NCI-H1105 (cell line): Measurements from ENCODE around the gene GNG12.

ENCODE experiments used
- DNase-seq: peaks from one replicate; lab custom pipeline; 2025; lab: John Stamatoyannopoulos, UW

The GNG12 gene

DNA sequence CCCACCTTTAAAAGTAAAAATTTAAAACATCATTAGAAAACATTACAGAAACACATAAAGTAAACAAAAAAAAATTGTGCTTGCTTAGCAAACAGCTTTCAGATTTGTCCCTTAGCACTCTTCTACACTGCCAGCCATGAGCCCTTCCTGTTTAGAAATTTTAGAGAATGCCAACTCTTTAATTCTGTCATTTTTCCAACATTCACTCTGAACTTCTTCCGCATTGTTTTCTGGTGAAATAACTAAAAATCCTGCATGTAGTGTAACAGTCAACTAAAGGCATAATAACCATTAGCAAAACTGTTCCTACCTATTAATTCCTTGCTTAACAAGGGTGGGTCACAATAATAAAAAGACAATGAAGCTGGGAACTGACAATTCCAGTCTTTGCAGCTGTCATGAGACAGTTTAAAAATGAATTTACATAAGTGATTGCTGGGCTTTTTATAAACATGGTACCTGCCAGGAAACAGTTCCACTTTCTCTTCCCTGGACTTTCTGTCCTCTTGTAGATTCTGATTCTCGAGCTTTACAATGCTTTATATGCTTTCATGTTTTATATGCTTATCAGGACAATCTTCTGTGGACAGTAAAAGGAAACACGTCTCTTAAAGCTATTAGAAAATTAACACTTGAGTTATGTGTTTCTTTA is 19.0 kb downstream of the GNG12 start:
- no peak for DNase-seq

DNA sequence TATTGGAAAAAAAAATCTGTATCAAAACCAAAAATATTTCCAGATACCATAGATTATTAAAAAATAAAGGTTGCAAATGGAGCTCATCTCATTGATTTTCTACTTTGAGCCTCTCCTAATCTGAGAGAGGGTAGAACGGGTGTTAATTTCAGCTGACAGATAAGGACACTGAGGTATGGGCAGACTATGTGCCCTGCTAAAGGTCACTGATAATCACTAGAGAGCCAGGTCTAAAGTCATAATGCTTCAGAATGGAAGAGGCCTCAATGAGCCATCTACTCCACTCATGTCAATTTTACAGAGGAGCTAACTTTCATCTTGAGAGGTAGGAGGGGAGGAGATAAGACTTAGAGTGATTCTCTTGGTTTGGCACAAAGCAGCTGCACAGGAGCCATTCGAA is 21.0 kb downstream of the GNG12 start:
- no peak for DNase-seq

GRCh38 chr1:67811781-67812180 is 21.5 kb downstream of the GNG12 start:
- DNase-seq: no peak

- DNase-seq: no peak
Measured at GRCh38 chr1:67809887-67810286, 23.4 kb downstream of the GNG12 start.

- no peak for DNase-seq
Measured at GRCh38 chr1:67807282-67807681, 26.0 kb downstream of the GNG12 start.

- no peak for DNase-seq
Measured at GRCh38 chr1:67804710-67805109, 28.6 kb downstream of the GNG12 start.

DNA sequence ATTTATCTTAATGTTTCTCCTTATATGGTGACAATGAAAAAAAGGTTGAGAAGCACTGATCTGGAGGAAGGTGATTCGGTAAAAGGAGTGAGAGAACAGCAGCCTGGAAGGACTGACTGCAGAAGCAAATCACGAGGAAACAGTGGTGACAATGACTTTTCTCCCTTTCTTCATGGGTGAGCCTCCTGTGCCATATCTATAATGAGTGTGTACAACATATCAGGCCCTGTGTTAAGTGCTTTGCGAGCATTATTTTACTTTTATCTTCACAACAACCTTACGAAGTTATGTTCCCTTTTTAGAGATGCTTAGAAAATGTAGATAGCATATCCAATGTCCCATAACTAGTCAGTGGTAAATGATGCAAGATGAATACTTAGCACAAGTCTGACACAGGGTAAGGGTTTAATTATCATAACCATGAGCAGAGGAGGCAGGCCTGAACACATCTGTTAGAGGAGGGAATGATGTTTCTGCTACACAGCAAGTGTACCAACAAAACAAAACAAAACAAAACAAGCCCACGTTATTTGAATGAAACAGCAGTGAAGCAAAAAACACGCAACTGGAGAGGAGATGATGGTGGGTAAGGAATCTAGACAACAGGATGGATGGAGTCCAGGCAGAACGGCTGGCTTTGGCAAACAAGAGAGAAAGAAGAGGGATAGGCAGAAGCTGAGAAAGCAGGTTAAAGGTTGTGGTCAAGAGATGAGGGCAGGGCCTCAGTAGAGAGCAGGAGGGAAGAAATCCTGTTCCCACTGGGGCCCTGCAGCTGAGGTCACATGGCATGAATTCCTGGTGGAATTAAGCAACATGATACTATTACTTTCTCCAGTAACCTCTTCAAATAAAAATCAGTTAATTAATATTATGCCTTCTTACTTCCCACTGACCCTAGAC is 29.6 kb downstream of the GNG12 start:
- DNase-seq: no peak

GRCh38 chr1:67802565-67802964 is 30.7 kb downstream of the GNG12 start:
- no peak for DNase-seq

- DNase-seq: no peak
Measured at GRCh38 chr1:67801903-67802302, 31.4 kb downstream of the GNG12 start.

DNA sequence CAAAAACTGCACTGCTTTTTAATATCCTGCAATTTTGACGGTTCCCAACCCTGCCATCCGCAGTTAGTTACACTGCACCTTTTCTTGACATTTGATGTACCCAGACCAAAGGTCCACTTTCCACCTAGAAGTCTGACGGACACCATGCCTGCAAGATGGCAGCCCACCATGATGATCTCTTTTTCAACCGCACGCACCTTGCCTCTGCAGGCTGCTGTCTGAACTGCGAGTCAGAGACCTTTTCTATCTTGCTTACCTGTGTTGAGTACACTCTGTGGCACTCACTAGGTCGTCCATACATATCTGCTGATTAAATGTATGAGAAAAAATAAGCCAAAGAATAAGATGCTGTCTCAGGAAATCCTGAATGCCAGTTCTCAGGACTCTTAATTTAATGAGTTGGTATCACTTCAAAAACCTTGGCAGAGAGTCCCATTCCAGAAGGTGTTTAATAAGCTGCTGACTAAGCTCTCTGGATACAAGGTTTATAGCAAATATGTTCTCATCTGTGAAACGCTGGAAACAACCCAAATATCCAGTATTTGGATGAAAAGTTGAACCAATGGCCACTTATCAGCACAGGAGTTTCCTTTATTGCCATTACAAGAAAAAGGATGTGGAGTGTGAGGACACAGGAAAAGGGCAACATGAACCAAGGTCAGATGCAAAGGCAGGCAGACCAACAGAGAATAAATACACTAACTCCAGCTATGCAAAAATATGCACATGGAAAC is 37.9 kb downstream of the GNG12 start:
- DNase-seq: no peak

DNA sequence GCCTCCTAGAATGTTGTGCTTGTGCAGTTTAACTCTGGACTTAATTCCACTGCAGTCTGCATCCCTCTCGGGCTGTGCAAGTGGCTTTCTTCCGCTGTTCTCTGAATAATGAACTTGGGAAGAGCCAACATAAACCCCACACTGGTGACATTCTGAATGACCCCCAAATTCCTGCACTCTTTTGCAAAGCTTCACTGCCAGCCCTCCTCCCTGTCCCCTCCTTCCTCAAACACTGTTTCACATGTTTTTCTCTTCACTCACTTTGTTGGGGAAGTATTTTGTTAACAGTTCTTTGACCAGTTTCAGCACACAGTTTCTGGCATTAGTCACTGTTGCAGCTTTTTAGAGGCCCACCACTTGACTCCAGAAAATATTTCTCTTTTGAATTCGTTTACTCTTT is 39.7 kb downstream of the GNG12 start:
- no peak for DNase-seq

DNA sequence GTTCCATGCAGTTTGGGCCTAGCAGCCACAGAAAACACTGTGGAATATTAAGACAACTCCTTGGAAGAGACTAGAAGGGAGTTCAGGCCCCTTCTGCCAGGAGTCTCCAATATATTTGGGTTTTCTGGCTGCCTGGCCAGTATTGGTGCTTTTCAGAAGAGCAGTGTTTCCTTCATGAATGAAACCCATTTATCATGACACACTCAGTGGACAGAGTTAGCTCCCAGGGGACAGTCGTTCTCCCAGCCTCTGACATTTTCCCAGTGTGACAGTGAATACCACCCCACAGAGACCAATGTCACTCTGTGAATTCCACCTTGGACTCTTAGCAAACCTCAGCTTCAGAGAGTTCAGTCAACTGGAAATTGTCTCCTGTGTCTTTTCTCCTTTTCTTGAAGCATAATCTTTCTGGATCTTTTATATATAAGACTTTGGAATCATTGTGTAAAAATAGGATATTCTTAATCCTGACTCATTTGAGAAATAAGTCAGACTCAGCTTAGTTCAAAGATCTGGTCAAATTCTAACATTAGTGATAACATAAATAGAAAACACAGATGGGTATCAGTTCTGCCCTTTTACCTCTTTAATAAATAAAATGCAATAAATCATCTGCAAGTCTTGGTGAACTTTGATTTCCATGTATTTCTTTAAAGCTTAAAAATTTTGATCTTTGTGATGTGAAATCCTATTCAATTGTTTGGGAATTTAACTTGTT is 40.4 kb downstream of the GNG12 start:
- DNase-seq: no peak

DNA sequence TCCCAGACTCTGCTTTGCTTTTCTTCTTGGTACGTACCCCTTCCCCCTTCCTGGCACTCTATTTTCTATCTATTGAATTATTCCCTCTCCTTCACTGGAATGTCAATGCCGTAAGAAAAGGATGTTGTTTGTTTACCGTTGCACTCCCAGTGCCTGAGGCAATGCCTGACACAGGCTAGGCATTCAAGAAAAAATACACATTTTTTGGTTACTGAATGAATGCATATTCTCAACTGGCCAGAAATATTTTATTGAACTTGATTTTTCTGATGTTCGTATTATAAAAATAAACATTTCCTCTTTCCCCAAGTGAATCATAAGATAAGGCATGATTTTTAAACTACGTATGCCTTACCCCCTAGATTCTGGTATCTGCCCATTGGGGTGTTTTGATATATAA is 41.2 kb downstream of the GNG12 start:
- no peak for DNase-seq

DNA sequence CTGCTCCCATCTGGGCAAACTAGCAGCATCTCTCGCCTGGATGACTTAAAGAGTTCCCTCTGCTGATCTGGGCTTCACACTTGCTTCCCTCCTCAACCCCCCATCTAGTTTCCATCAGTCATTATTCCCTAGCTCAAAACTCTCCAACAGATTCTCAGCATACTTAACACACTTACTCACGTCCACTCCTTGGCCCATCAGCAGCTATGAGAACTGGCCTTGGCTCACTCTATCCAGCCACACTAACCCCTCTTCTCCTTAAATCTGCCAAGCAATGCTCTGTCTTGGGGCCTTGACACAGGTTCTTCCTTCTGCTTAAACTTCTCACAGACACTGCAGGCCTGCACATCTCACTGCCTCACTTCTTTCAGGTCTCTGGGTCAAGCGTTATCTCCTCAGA is 41.6 kb downstream of the GNG12 start:
- DNase-seq: no peak

- no peak for DNase-seq
Measured at GRCh38 chr1:67791261-67791660, 42.0 kb downstream of the GNG12 start.

- no peak for DNase-seq
Measured at GRCh38 chr1:67790201-67790692, 43.0 kb downstream of the GNG12 start.

DNA sequence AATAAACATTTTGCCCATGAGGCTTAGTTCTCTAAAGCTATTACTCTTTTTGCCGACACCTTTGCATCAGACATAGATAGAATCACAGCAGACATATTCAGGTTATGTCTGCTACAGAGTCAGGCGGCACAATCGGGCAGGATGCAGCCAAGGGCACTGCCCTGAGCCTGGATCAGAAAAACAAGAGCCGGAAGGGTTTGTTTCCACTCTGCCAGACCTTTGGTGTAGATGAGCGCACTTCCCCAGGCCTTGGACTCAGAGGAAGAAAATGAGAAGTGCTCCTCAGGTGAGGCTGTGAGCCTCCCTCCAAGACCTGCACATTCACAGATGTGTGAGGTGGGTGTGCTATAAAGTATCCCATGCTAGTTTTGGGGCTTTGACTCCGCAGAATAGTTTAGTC is 43.7 kb downstream of the GNG12 start:
- DNase-seq: no peak

- DNase-seq: no peak
Measured at GRCh38 chr1:67788904-67789303, 44.4 kb downstream of the GNG12 start.

DNA sequence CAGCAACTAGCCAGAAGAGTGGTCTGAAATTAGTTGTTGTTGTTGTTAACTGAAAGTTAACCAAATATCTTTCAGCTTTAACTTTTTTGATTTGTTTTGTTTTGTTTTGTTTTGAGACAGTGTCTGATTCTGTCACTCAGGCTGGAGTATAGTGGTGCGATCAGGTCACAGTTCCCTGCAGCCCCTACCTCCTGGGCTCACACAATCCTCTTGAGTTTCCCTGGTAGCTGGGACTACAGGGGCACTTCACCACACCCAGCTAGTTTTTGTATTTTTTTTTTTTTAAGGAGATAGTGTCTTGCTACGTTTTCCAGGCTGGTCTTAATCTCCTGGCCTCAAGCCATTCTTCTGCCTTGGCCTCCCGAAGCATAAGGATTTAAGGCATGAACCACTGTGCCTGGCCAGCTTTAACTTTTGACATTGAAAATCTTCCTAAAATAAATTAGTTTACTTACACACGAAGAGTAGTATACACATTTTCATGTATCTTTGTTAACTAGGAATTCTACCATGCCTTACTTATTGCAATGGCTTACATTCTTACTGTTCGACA is 45.0 kb downstream of the GNG12 start:
- no peak for DNase-seq

DNA sequence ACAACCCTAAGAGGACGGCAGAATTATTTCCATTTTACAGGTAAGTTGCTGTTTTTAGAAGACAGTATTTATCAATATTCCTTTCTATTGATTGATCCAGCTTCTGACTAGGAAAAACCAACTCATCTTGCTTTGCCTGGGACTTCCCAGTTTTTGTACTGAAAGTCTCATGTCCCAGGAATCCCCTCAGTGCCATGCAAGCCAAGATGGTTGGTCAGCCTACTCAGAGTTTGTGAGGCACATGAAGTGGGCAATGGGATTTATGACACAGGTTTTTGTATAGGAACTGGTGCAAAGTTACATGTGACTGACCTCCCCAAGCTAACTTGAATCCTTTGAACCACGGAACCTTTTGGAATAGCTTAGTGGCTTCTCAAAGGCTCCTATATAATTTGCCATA is 45.5 kb downstream of the GNG12 start:
- DNase-seq: no peak

GRCh38 chr1:67785847-67786753 is 47.2 kb downstream of the GNG12 start:
- DNase-seq: no peak
